Suprapubic skin (tissue), 4 donors: Measurements from ENCODE around the gene WFDC13.

Experiments
- CTCF ChIP-seq, 2 donors: fragments of 200-600 bp in 1 of 2; fragments of 450-650 bp in 1 of 2; sonication (generic) in 1 of 2; IDR thresholded peaks; one replicate each; pipeline ENCODE4 v1.5.1; 2016 to 2019; ENCODE audit warnings: antibody characterized with exemption in 2 of 2, mild to moderate bottlenecking in 1 of 2, moderate library complexity in 1 of 2
- EP300 ChIP-seq: sonication (generic); formaldehyde crosslinking; IDR thresholded peaks from one replicate; pipeline ENCODE4 v1.6.1; 2017; ENCODE audit warnings: antibody characterized with exemption
- POLR2A ChIP-seq, 2 donors: fragments of 450-650 bp; IDR thresholded peaks; one replicate each; pipeline ENCODE4 v1.6.1; 2017; ENCODE audit warnings: antibody characterized with exemption in 2 of 2, mild to moderate bottlenecking in 2 of 2, moderate library complexity in 2 of 2
- POLR2AphosphoS5 ChIP-seq, 3 donors: sonication (generic); formaldehyde crosslinking; IDR thresholded peaks; one replicate each; pipeline ENCODE4 v1.6.1; 2017; ENCODE audit warnings: antibody characterized with exemption in 3 of 3

DNA sequence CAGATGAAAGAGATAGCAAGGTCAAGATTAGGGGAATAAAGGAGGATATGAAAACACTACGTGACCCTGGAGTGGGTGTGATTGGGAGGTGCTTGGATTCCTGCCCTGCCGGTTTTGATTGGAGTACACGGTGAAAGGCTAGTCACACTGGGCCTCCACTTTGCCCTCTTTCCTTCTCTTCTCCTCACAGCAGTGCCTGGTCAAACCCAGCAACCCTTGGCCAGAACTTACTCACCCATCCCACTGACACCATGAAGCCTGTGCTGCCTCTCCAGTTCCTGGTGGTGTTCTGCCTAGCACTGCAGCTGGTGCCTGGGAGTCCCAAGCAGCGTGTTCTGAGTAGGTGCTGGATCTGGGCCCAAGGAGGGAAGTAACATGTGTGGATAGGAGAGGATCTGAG is at the start of gene WFDC13:
- TF ChIP-seq CTCF (IDR thresholded peaks at IDR 0.05) (no peak), POLR2A (IDR thresholded peaks at IDR 0.05) (no peak), EP300 (no peak), POLR2AphosphoS5 (IDR thresholded peaks at IDR 0.05) (no peak)
